WI38 (cell line): ENCODE results near the gene ZYX.

Source experiments
- H3K4me3 ChIP-seq: 2 replicates; pipeline ENCODE4 v1.5.1; 2011; ENCODE audit warnings: low read depth, mild to moderate bottlenecking, control low read depth, low read length
- CTCF ChIP-seq: IDR thresholded peaks from 2 replicates; pipeline ENCODE4 v1.5.1; 2012; ENCODE audit warnings: low read depth, mild to moderate bottlenecking, control low read depth, low read length

Gene ZYX

DNA sequence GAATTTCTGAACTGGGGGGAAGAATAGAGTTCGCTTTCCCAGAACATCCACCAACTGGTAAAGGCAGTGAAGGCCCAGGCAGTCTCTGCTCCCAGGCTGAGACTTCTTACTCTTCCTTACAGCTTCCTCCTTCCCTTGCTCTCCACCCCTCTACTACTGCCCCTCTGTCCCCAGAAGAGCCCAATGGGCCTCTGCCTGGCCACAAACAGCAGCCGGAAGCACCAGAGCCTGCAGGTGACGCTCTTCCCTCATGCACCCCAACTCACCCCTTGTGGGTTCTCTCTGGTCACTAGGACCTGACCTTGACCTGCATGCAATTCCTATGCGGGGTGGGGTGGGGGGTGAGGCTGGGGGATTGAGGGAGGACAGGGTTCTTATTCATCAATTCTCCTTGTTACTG, 35.1 kb upstream of the ZYX start:
- TF ChIP-seq CTCF = no peak
- no peak overlapping the region for H3K4me3 ChIP-seq

DNA sequence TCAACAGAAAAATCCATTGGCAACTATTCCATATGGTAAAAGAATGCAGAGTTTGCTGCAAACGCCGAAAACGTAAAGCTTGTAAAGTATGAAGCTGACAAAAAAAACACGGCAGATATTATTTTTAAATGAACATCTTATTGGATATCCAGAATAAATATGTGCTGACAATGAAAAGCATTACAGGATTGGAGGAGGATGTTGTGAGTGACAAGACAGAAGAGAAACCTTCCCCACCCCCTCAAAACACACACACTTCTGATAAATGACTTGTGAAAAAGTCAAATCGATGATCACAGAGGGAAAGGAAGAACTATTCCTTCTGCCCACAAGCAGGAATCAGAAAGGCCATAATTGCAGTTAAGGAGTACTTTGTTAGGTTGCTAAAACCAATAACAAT, 33.2 kb upstream of the ZYX start:
- H3K4me3 ChIP-seq = no peak overlapping the region
- TF ChIP-seq CTCF = no peak

DNA sequence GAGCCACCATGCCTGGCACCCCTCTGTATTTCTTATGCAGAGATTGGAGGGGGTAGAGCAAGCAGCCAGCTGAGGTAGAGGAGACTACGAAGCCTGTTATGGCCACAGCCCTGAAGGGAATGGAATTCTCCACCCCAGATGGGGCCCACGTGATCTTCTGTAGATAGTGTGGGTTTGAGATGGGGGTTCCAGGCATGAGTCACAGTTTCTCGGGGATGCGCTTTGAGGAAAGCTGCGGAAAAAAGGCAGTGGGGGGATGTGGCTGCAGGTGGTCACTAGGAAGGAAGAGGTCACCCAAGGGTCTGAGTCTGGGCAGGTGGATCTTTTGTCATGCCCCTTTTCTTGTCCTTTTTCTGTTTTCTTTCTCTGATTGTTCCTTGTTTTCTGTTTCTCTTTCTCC, 30.1 kb upstream of the ZYX start:
- no peak for TF ChIP-seq CTCF
- no peak overlapping the region for H3K4me3 ChIP-seq

DNA sequence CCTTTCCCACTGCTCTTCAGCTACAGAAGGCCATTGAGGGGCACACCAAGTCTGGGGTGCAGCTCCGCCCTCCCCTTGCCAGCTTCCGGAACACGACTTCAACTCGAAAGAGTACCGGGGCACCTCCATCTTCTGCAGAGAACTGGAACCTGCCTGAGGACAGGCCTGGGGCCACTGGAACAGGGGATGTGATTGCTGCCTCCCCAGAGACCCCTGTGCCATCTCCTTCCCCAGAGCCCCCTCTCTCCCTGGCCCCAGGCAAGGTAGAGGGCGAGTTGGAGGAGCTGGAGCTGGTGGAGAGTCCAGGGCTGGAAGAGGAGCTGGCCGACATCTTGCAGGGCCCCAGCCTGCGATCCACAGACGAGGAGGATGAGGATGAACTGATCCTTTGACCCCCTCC, 29.6 kb upstream of the ZYX start:
- no peak overlapping the region for H3K4me3 ChIP-seq
- no peak for TF ChIP-seq CTCF

DNA sequence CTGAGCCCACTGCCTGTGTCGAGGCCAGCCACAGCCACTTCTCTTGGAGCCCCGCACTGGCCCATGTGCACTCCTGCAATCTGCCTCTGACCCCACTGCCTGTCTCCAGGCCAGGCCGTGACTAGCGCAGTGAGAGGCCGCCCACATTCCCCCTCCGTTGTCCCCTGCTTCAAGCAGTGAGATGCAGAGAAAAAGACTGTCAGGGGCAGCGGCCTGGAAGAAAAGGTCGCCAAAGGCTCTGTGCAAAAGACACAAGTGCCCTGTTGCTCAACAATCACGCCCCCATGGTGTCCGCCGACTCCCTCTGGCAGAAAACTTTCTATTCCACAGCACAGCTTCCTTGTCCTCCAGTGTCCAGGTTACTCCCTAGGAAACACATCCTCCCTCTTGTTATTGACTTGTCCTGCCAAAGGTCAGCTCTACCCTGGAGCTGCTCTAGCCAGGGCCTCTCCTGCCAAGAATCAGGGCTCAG, 28.6 kb upstream of the ZYX start:
- no peak overlapping the region for H3K4me3 ChIP-seq
- TF ChIP-seq CTCF = no peak

DNA sequence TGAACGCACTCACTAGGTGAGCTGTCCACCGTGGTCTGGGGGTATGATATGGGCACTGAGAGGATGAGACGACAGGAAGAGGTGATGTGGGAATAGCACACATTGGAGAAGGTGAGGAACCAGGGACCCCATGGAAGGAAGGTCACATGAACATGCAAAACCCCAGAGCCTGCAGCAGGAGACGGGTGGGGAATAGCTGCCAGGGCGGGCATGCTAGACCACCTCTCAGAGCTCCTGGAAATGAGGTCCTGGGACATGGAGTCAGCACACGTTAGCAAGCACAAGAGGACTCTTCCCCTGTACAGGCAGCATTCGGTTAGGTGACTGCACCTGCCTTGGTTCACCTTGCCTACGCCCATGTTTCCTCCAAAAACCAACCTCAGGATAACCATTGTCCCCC, 26.8 kb upstream of the ZYX start:
- no peak overlapping the region for H3K4me3 ChIP-seq
- TF ChIP-seq CTCF = no peak

- no peak overlapping the region for H3K4me3 ChIP-seq
- no peak for TF ChIP-seq CTCF
Observed at GRCh38 chr7:143354965-143355364, 26.2 kb upstream of the ZYX start.
